Neural progenitor cell (in vitro differentiated cells): Measurements from ENCODE around the gene CAPZB. TPM values are rescaled to one million over a fixed set of nuclear protein-coding genes. Genes with fewer than 3 reads are reported as not detected.

Experiments
- DNase-seq: peaks from one replicate; pipeline ENCODE4 v3.0.0-alpha.2; 2016; ENCODE audit warnings: low spot score
- H2AFZ ChIP-seq: fragments of 200-600 bp; sonication (generic); replicated peaks from 2 replicates; pipeline ENCODE4 v1.6.1; 2016; ENCODE audit warnings: antibody characterized with exemption
- H3F3A ChIP-seq: fragments of 200-600 bp; sonication (generic); 2 replicates; pipeline ENCODE4 v1.6.1; 2016; ENCODE audit warnings: antibody characterized with exemption, low read depth
- H3K27ac ChIP-seq: fragments of 200-600 bp; sonication (generic); 2 replicates; pipeline ENCODE4 v1.5.1; 2016; ENCODE audit warnings: mild to moderate bottlenecking
- H3K27me3 ChIP-seq: fragments of 200-600 bp; sonication (generic); 2 replicates; pipeline ENCODE4 v1.6.1; 2016; ENCODE audit warnings: mild to moderate bottlenecking, moderate library complexity
- H3K36me3 ChIP-seq: fragments of 200-600 bp; sonication (generic); 2 replicates; pipeline ENCODE4 v1.5.1; 2016
- H3K4me1 ChIP-seq: fragments of 200-600 bp; sonication (generic); 2 replicates; pipeline ENCODE4 v1.6.1; 2016; ENCODE audit warnings: mixed run types
- H3K4me2 ChIP-seq: fragments of 200-600 bp; sonication (generic); 2 replicates; pipeline ENCODE4 v1.6.1; 2016
- H3K4me3 ChIP-seq: fragments of 200-600 bp; sonication (generic); 2 replicates; pipeline ENCODE4 v1.5.1; 2016
- H3K79me2 ChIP-seq: fragments of 200-600 bp; sonication (generic); 2 replicates; pipeline ENCODE4 v1.6.1; 2016; ENCODE audit warnings: low read depth
- H3K9ac ChIP-seq: fragments of 200-600 bp; sonication (generic); 2 replicates; pipeline ENCODE4 v1.6.1; 2016
- H3K9me3 ChIP-seq: fragments of 200-600 bp; sonication (generic); 2 replicates; pipeline ENCODE4 v1.5.1; 2016; ENCODE audit warnings: low read depth
- H4K20me1 ChIP-seq: fragments of 200-600 bp; sonication (generic); 2 replicates; pipeline ENCODE4 v1.6.1; 2016; ENCODE audit warnings: low read depth
- H3K27ac Mint-ChIP-seq: 3 replicates; pipeline ENCODE4 v1.8.0; 2021; ENCODE audit warnings: mixed read lengths
- H3K27me3 Mint-ChIP-seq: 2 replicates; pipeline ENCODE4 v1.8.0; 2022; ENCODE audit warnings: low read depth, mild to moderate bottlenecking, inconsistent platforms, moderate library complexity, mixed read lengths; ENCODE audit not compliant: insufficient read depth
- H3K36me3 Mint-ChIP-seq: 3 replicates; pipeline ENCODE4 v1.8.0; 2021; ENCODE audit warnings: mixed read lengths
- H3K4me1 Mint-ChIP-seq: 3 replicates; pipeline ENCODE4 v1.8.0; 2021; ENCODE audit warnings: mixed read lengths
- H3K4me3 Mint-ChIP-seq: 3 replicates; pipeline ENCODE4 v1.8.0; 2021; ENCODE audit warnings: mild to moderate bottlenecking, moderate library complexity, mixed read lengths
- H3K9me3 Mint-ChIP-seq: 3 replicates; pipeline ENCODE4 v1.8.0; 2020; ENCODE audit warnings: mixed read lengths
- CTCF ChIP-seq: fragments of 200-600 bp; sonication (generic); IDR thresholded peaks from 2 replicates; pipeline ENCODE4 v1.5.1; 2017; ENCODE audit warnings: antibody characterized with exemption, mild to moderate bottlenecking
- EZH2 ChIP-seq: fragments of 200-600 bp; sonication (generic); IDR thresholded peaks from 2 replicates; pipeline ENCODE4 v1.6.1; 2017; ENCODE audit warnings: antibody characterized with exemption, mild to moderate bottlenecking, moderate library complexity
- EZH2phosphoT487 ChIP-seq: fragments of 200-600 bp; sonication (generic); IDR thresholded peaks from 2 replicates; pipeline ENCODE4 v1.6.1; 2017; ENCODE audit warnings: antibody characterized with exemption
- total RNA-seq: library from RNA; depleted of rRNA; stranded (reverse); fragments of >200 nt; gene quantifications from 2 replicates; pipeline ENCODE4 v1.2.3, GENCODE V29; 2015; ENCODE audit warnings: low replicate concordance

The CAPZB gene
- total RNA-seq, 1 donor from 2014 or later: 134 TPM

GRCh38 chr1:19461220-19461554 lies 24.2 kb downstream of the CAPZB start:
- H3K36me3 Mint-ChIP-seq: peaks cover 12% of the 10 kb centered on the region
- Histone ChIP-seq H3K79me2 (peaks cover 83% of the 10 kb centered on the region), H3F3A (peaks cover 35% of the 10 kb centered on the region), H3K4me3 (no peak overlapping the region), H3K4me2 (no peak overlapping the region), H2AFZ (no peak overlapping the region), H4K20me1 (peaks cover 89% of the 10 kb centered on the region), H3K9me3 (no peaks in the 10 kb centered on the region), H3K9ac (no peak overlapping the region), H3K27ac (no peak overlapping the region), H3K4me1 (peaks cover 56% of the 10 kb centered on the region), H3K27me3 (no peaks in the 10 kb centered on the region), H3K36me3 (no peaks in the 10 kb centered on the region)
- H3K4me1 Mint-ChIP-seq: peaks cover 64% of the 10 kb centered on the region
- H3K9me3 Mint-ChIP-seq: no peaks in the 10 kb centered on the region
- TF ChIP-seq EZH2phosphoT487 (no peak), CTCF (no peak), EZH2 (no peak)
- no peak overlapping the region for H3K4me3 Mint-ChIP-seq
- H3K27me3 Mint-ChIP-seq: peaks cover 6% of the 10 kb centered on the region
- DNase-seq: no peak
- no peak overlapping the region for H3K27ac Mint-ChIP-seq

DNA sequence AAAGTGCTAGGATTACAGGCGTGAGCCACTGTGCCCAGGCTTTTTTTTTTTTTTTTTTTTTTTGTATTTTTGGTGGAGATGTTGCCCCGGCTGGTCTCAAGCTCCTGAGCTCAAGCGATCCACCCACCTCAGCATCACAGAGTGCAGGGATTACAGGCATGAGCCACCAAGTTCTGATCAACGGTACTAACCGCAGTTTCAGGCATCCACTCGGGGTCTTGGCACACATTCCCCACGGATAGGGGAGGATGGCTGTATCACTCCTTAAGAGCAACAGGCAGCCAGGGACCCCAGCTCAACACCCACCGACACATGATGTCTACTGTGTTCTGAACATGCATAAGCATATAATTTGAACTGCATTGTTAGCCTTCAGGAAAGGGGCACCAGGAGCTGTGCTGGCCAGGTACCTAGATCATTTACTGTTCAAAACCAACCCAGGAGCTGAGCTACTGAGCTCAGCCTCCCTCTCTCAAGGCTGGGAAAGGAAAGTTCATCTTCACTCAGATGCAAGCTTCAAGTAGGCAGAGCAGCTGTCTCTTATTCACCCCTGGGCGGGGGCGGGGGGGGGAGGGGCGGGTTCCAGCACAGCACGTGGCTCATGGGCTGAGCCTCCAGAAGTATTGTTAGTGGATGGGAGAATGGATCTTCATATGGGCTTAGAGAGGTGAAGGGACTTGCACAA lies 24.7 kb downstream of the CAPZB start:
- no peaks in the 10 kb centered on the region for H3K27me3 ChIP-seq
- peaks cover 6% of the 10 kb centered on the region for H3K27me3 Mint-ChIP-seq
- H3K4me1 Mint-ChIP-seq: peaks cover 69% of the 10 kb centered on the region
- H3K36me3 Mint-ChIP-seq: peaks cover 12% of the 10 kb centered on the region
- H3F3A ChIP-seq: peaks cover 39% of the 10 kb centered on the region
- H3K27ac ChIP-seq: no peak overlapping the region
- no peak overlapping the region for H2AFZ ChIP-seq
- H3K4me3 ChIP-seq: no peak overlapping the region
- DNase-seq: no peak
- no peaks in the 10 kb centered on the region for H3K9me3 Mint-ChIP-seq
- TF ChIP-seq CTCF: no peak
- TF ChIP-seq EZH2: no peak
- no peak for TF ChIP-seq EZH2phosphoT487
- no peak overlapping the region for H3K9ac ChIP-seq
- no peak overlapping the region for H3K4me3 Mint-ChIP-seq
- no peak overlapping the region for H3K27ac Mint-ChIP-seq
- peaks cover 57% of the 10 kb centered on the region for H3K4me1 ChIP-seq
- H3K4me2 ChIP-seq: no peak overlapping the region
- H3K79me2 ChIP-seq: peaks cover 83% of the 10 kb centered on the region
- peaks cover 89% of the 10 kb centered on the region for H4K20me1 ChIP-seq
- H3K9me3 ChIP-seq: no peaks in the 10 kb centered on the region
- no peaks in the 10 kb centered on the region for H3K36me3 ChIP-seq

DNA sequence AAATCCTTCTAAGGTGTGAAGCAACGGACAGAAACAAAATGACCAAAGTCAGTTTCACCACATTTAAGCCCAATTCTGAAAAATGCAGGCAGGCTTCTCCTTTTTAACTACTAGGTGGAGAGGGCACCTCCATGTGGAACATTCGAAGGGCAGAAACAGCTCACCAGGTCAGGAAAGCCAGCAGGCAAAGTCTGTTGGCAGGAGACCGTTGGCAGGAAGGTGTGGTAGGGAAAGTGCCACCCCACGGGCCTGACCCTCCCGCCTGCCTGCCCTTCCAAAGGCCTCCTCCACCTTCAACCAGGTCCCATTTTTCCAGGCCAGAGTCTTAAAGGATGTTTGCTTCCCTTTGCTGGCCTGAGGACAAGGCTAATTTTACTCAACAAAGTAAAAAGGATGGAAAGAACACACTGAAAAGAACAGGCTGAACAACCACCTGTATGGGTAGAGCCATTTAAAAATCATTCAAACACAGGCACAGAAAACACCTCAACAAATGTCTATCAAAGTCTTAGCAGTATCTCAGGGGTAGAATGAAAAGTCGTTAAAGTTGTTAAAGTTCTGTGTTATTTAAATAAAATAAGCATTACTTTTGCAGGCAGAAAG lies 26.4 kb downstream of the CAPZB start:
- Mint-ChIP-seq H3K4me1 (peaks cover 83% of the 10 kb centered on the region), H3K9me3 (no peaks in the 10 kb centered on the region), H3K27me3 (peaks cover 4% of the 10 kb centered on the region), H3K27ac (no peak overlapping the region), H3K36me3 (peaks cover 5% of the 10 kb centered on the region), H3K4me3 (no peak overlapping the region)
- peaks cover 93% of the 10 kb centered on the region for H4K20me1 ChIP-seq
- no peak overlapping the region for H2AFZ ChIP-seq
- peaks cover 44% of the 10 kb centered on the region for H3F3A ChIP-seq
- H3K36me3 ChIP-seq: no peaks in the 10 kb centered on the region
- no peaks in the 10 kb centered on the region for H3K9me3 ChIP-seq
- TF ChIP-seq CTCF: no peak
- TF ChIP-seq EZH2: no peak
- no peak for TF ChIP-seq EZH2phosphoT487
- no peak overlapping the region for H3K27ac ChIP-seq
- peaks cover 75% of the 10 kb centered on the region for H3K4me1 ChIP-seq
- no peak overlapping the region for H3K9ac ChIP-seq
- no peaks in the 10 kb centered on the region for H3K27me3 ChIP-seq
- DNase-seq: no peak
- H3K79me2 ChIP-seq: peaks cover 84% of the 10 kb centered on the region
- no peak overlapping the region for H3K4me2 ChIP-seq
- no peak overlapping the region for H3K4me3 ChIP-seq
